Measurements from ENCODE around the gene CXCL16. TPM values are rescaled to one million over a fixed set of nuclear protein-coding genes. Genes with fewer than 3 reads are reported as not detected.
"Not testable (repeated sequence)": the region's sequence is repeated elsewhere in the genome, so short reads cannot be mapped to it uniquely, and the experiment has no call there.

CXCL16 gene
- total and polyA plus RNA-seq, 3 donors from 2014 or later, result 53.0 to 201 (median 172) TPM

GRCh38 chr17:4690745-4691144 lies 49.0 kb downstream of the CXCL16 start:
- H3K27me3 ChIP-seq, result no peaks in the 10 kb centered on the region
- H3K4me3 ChIP-seq, result no peak overlapping the region
- H3K36me3 ChIP-seq (ENCODE audit: low read depth, missing control alignments), result no peaks in the 10 kb centered on the region
- DNase-seq, result no peak
- intact Hi-C loops (cut with DNase I; ENCODE audit: low total_unique reads), result no loop called here
- no peaks in the 10 kb centered on the region for H3K9me3 ChIP-seq
- peak overlapping the region in 1 of 2 donors; percentile 73 for H3K27ac ChIP-seq
- TF ChIP-seq CTCF (IDR thresholded peaks at IDR 0.05) (no peak), POLR2A (IDR thresholded peaks at IDR 0.05) (no peak)
- peaks cover 6% of the 10 kb centered on the region for H3K4me1 ChIP-seq
- WGBS, 2 donors, result 72 to 74% methylated on average over 2 of the region's 2 CpGs

- H3K27ac ChIP-seq; intact Hi-C loops (cut with DNase I; ENCODE audit: low total_unique reads); DNase-seq; H3K4me3 ChIP-seq; H3K27me3 ChIP-seq; H3K36me3 ChIP-seq (ENCODE audit: low read depth, missing control alignments); H3K4me1 ChIP-seq; H3K9me3 ChIP-seq: not testable (repeated sequence)
- WGBS, 2 donors, result 85 to 90% methylated on average over 12 of the region's 12 CpGs
These were observed 49.9 kb downstream of the CXCL16 start for GRCh38 chr17:4689872-4690271.

- WGBS, 2 donors, result 86 to 93% methylated on average over 5 of the region's 5 CpGs
- H3K36me3 ChIP-seq (ENCODE audit: low read depth, missing control alignments); H3K27ac ChIP-seq; H3K4me3 ChIP-seq; H3K27me3 ChIP-seq; DNase-seq; intact Hi-C loops (cut with DNase I; ENCODE audit: low total_unique reads); H3K4me1 ChIP-seq; H3K9me3 ChIP-seq: not testable (repeated sequence)
These were observed 56.0 kb downstream of the CXCL16 start for GRCh38 chr17:4683739-4684138.

Other genes with a start within 250 kb of the CXCL16 start
- 1 to 10 TPM; 6.7 to 8.0 TPM for gene SPNS2, start 241.0 kb downstream of the CXCL16 start, total RNA-seq
- gene SPNS2, start 241.0 kb downstream of the CXCL16 start, polyA plus RNA-seq (ENCODE audit: insufficient read depth, low read depth, low replicate concordance), result 11.5 TPM
- 10 to 100 TPM; 74.1 to 78.9 TPM for gene MYBBP1A, start 184.5 kb downstream of the CXCL16 start, total RNA-seq
- gene MYBBP1A, start 184.5 kb downstream of the CXCL16 start, polyA plus RNA-seq (ENCODE audit: insufficient read depth, low read depth, low replicate concordance), result 32.9 TPM
- 1 to 10 TPM; 3.8 to 5.9 TPM for gene GGT6, start 179.4 kb downstream of the CXCL16 start, total RNA-seq
- 2.5 TPM for gene GGT6, start 179.4 kb downstream of the CXCL16 start, polyA plus RNA-seq (ENCODE audit: insufficient read depth, low read depth, low replicate concordance)
- gene SMTNL2, start 155.4 kb downstream of the CXCL16 start, total RNA-seq, result 1 to 10 TPM; 2.6 to 4.3 TPM
- 6.9 TPM for gene SMTNL2, start 155.4 kb downstream of the CXCL16 start, polyA plus RNA-seq (ENCODE audit: insufficient read depth, low read depth, low replicate concordance)
- gene ALOX15, start 98.2 kb downstream of the CXCL16 start, total RNA-seq, result 1 to 10 TPM; 1.3 to 2.4 TPM
- 5.2 TPM for gene ALOX15, start 98.2 kb downstream of the CXCL16 start, polyA plus RNA-seq (ENCODE audit: insufficient read depth, low read depth, low replicate concordance)
- 10 to 100 TPM; 88.0 to 88.1 TPM for gene PELP1, start 35.8 kb downstream of the CXCL16 start, total RNA-seq
- gene PELP1, start 35.8 kb downstream of the CXCL16 start, polyA plus RNA-seq (ENCODE audit: insufficient read depth, low read depth, low replicate concordance), result 74.4 TPM
- gene ARRB2, start 29.3 kb downstream of the CXCL16 start, total RNA-seq, result 10 to 100 TPM; 13.5 to 19.5 TPM
- gene ARRB2, start 29.3 kb downstream of the CXCL16 start, polyA plus RNA-seq (ENCODE audit: insufficient read depth, low read depth, low replicate concordance), result 23.0 TPM
- 10 to 100 TPM; 28.7 to 33.7 TPM for gene MED11, start 8.5 kb downstream of the CXCL16 start, total RNA-seq
- 24.6 TPM for gene MED11, start 8.5 kb downstream of the CXCL16 start, polyA plus RNA-seq (ENCODE audit: insufficient read depth, low read depth, low replicate concordance)
- gene ZMYND15, start 95 bp downstream of the CXCL16 start, total RNA-seq, result 10 to 100 TPM; 23.7 to 25.2 TPM
- gene ZMYND15, start 95 bp downstream of the CXCL16 start, polyA plus RNA-seq (ENCODE audit: insufficient read depth, low read depth, low replicate concordance), result 78.7 TPM
- 1 to 10 TPM in 1 of 2 donors, not detected in 1; 1.5 TPM for gene TM4SF5, start 32.0 kb upstream of the CXCL16 start, total RNA-seq
- gene TM4SF5, start 32.0 kb upstream of the CXCL16 start, polyA plus RNA-seq (ENCODE audit: insufficient read depth, low read depth, low replicate concordance), result not detected
- 1 to 10 TPM in 1 of 2 donors, under 1 TPM in 1; 0.62 to 1.3 TPM for gene VMO1, start 46.4 kb upstream of the CXCL16 start, total RNA-seq
- gene VMO1, start 46.4 kb upstream of the CXCL16 start, polyA plus RNA-seq (ENCODE audit: insufficient read depth, low read depth, low replicate concordance), result 0.98 TPM
- gene GLTPD2, start 49.0 kb upstream of the CXCL16 start, total RNA-seq, result not detected
- not detected for gene GLTPD2, start 49.0 kb upstream of the CXCL16 start, polyA plus RNA-seq (ENCODE audit: insufficient read depth, low read depth, low replicate concordance)
- gene PSMB6, start 56.2 kb upstream of the CXCL16 start, total RNA-seq, result 100 to 1,000 TPM; 101 to 138 TPM
- gene PSMB6, start 56.2 kb upstream of the CXCL16 start, polyA plus RNA-seq (ENCODE audit: insufficient read depth, low read depth, low replicate concordance), result 191 TPM
- gene PLD2, start 67.2 kb upstream of the CXCL16 start, total RNA-seq, result 10 to 100 TPM; 17.5 to 31.2 TPM
- gene PLD2, start 67.2 kb upstream of the CXCL16 start, polyA plus RNA-seq (ENCODE audit: insufficient read depth, low read depth, low replicate concordance), result 11.0 TPM
- gene MINK1, start 93.4 kb upstream of the CXCL16 start, total RNA-seq, result 100 to 1,000 TPM; 135 to 142 TPM
- 77.4 TPM for gene MINK1, start 93.4 kb upstream of the CXCL16 start, polyA plus RNA-seq (ENCODE audit: insufficient read depth, low read depth, low replicate concordance)
- gene C17orf107, start 159.6 kb upstream of the CXCL16 start, total RNA-seq, result 1 to 10 TPM; 2.8 to 4.1 TPM
- gene C17orf107, start 159.6 kb upstream of the CXCL16 start, polyA plus RNA-seq (ENCODE audit: insufficient read depth, low read depth, low replicate concordance), result 1.5 TPM
- gene CHRNE, start 163.2 kb upstream of the CXCL16 start, total RNA-seq, result 1 to 10 TPM; 1.4 to 2.6 TPM
- 1.4 TPM for gene CHRNE, start 163.2 kb upstream of the CXCL16 start, polyA plus RNA-seq (ENCODE audit: insufficient read depth, low read depth, low replicate concordance)
- under 1 TPM; 0.12 to 0.47 TPM for gene GP1BA, start 192.3 kb upstream of the CXCL16 start, total RNA-seq
- gene GP1BA, start 192.3 kb upstream of the CXCL16 start, polyA plus RNA-seq (ENCODE audit: insufficient read depth, low read depth, low replicate concordance), result 0.88 TPM
- 10 to 100 TPM; 23.7 to 25.9 TPM for gene SLC25A11, start 200.1 kb upstream of the CXCL16 start, total RNA-seq
- 24.3 TPM for gene SLC25A11, start 200.1 kb upstream of the CXCL16 start, polyA plus RNA-seq (ENCODE audit: insufficient read depth, low read depth, low replicate concordance)
- 100 to 1,000 TPM; 110 to 111 TPM for gene RNF167, start 200.3 kb upstream of the CXCL16 start, total RNA-seq
- 211 TPM for gene RNF167, start 200.3 kb upstream of the CXCL16 start, polyA plus RNA-seq (ENCODE audit: insufficient read depth, low read depth, low replicate concordance)
- gene PFN1, start 208.6 kb upstream of the CXCL16 start, total RNA-seq, result 100 to 1,000 TPM; 257 to 349 TPM
- 244 TPM for gene PFN1, start 208.6 kb upstream of the CXCL16 start, polyA plus RNA-seq (ENCODE audit: insufficient read depth, low read depth, low replicate concordance)
- gene ENO3, start 211.2 kb upstream of the CXCL16 start, total RNA-seq, result 10 to 100 TPM; 16.4 to 17.2 TPM
- 29.9 TPM for gene ENO3, start 211.2 kb upstream of the CXCL16 start, polyA plus RNA-seq (ENCODE audit: insufficient read depth, low read depth, low replicate concordance)
- 10 to 100 TPM; 54.9 to 66.1 TPM for gene SPAG7, start 227.9 kb upstream of the CXCL16 start, total RNA-seq
- 79.5 TPM for gene SPAG7, start 227.9 kb upstream of the CXCL16 start, polyA plus RNA-seq (ENCODE audit: insufficient read depth, low read depth, low replicate concordance)
- 10 to 100 TPM; 22.4 to 51.3 TPM for gene CAMTA2, start 247.7 kb upstream of the CXCL16 start, total RNA-seq
- gene CAMTA2, start 247.7 kb upstream of the CXCL16 start, polyA plus RNA-seq (ENCODE audit: insufficient read depth, low read depth, low replicate concordance), result 59.3 TPM